ENCODE data around the gene KIFAP3.
"Not testable (repeated sequence)": the region's sequence is repeated elsewhere in the genome, so short reads cannot be mapped to it uniquely, and the experiment has no call there.

Gene KIFAP3

DNA sequence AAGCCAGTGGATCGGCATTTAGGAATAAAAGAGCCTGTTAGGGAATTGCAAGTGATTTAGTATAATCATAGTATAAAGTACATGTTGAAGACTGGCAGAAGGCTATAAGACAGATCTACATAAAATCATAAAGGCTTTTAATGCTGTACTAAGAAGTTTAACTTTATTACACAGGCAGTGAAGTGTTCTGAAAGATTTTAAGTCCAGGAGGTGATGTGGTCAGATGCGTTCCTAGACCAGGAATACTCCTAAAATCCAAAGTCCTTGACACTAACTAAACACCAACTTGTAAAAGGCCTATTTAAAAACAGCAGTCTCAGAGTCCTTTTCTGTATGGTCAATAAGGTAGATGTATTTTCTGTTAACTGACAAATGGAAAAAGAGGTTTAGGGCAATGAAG, 57.0 kb downstream of the KIFAP3 start:
- H3K9ac ChIP-seq = no peak overlapping the region
- no peaks in the 10 kb centered on the region for H3K4me1 ChIP-seq (ENCODE audit: low read depth, poor library complexity, severe bottlenecking)
- TF ChIP-seq CTCF (conservative IDR thresholded peaks at IDR 0.05; ENCODE audit: low read depth, low read length) = no peak
- H3K4me2 ChIP-seq = no peak overlapping the region
- H2AFZ ChIP-seq (ENCODE audit: low read depth) = no peak overlapping the region
- H3K27me3 ChIP-seq (ENCODE audit: insufficient read depth, low read depth) = no peaks in the 10 kb centered on the region
- H3K27ac ChIP-seq = no peak overlapping the region
- H4K20me1 ChIP-seq (ENCODE audit: insufficient read depth) = no peaks in the 10 kb centered on the region
- no peak overlapping the region for H3K4me3 ChIP-seq (IDR thresholded peaks at IDR 0.05; ENCODE audit: insufficient read depth, low read depth, low read length)
- H3K36me3 ChIP-seq (ENCODE audit: insufficient read depth) = no peaks in the 10 kb centered on the region
- H3K79me2 ChIP-seq (ENCODE audit: insufficient read depth, low read depth) = no peaks in the 10 kb centered on the region

GRCh38 chr1:170012920-170013319, 61.6 kb downstream of the KIFAP3 start:
- H3K36me3 ChIP-seq (ENCODE audit: insufficient read depth) = no peaks in the 10 kb centered on the region
- no peaks in the 10 kb centered on the region for H3K79me2 ChIP-seq (ENCODE audit: insufficient read depth, low read depth)
- H3K4me1 ChIP-seq (ENCODE audit: low read depth, poor library complexity, severe bottlenecking) = no peaks in the 10 kb centered on the region

DNA sequence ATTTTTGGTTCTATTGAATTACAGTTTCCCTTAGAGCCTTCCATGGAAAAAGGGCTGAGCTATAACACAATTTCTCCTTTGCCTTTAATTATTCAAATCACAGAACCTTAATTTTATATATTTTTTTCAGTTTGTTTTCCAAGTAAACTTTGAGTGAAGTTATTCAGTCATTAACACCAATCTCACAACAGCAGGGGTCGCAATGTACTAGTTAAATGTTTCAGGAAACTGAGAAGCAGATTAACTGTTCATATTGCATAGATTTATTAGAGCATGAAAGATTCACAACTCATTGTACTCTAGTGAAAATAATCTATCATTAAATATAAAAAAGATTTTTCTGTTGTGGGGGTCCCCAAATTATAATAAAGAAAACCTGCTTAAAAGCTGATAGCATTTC, 64.1 kb downstream of the KIFAP3 start:
- Histone ChIP-seq H3K4me2 (no peak overlapping the region), H3K79me2 (ENCODE audit: insufficient read depth, low read depth) (no peaks in the 10 kb centered on the region), H2AFZ (ENCODE audit: low read depth) (no peak overlapping the region), H3K27ac (no peak overlapping the region), H3K4me1 (ENCODE audit: low read depth, poor library complexity, severe bottlenecking) (no peaks in the 10 kb centered on the region), H3K27me3 (ENCODE audit: insufficient read depth, low read depth) (no peaks in the 10 kb centered on the region), H4K20me1 (ENCODE audit: insufficient read depth) (no peaks in the 10 kb centered on the region), H3K36me3 (ENCODE audit: insufficient read depth) (no peaks in the 10 kb centered on the region), H3K9ac (no peak overlapping the region), H3K4me3 (IDR thresholded peaks at IDR 0.05; ENCODE audit: insufficient read depth, low read depth, low read length) (no peak overlapping the region)
- peak; percentile 38; the same call in 1 of the 2 replicates for TF ChIP-seq CTCF (conservative IDR thresholded peaks at IDR 0.05; ENCODE audit: low read depth, low read length)

More at GRCh38 chr1:170012920-170013319, 61.6 kb downstream of the KIFAP3 start:
- no peak for TF ChIP-seq CTCF (conservative IDR thresholded peaks at IDR 0.05; ENCODE audit: low read depth, low read length)
- Histone ChIP-seq H3K4me2 (no peak overlapping the region), H3K27ac (no peak overlapping the region), H2AFZ (ENCODE audit: low read depth) (no peak overlapping the region), H4K20me1 (ENCODE audit: insufficient read depth) (no peaks in the 10 kb centered on the region), H3K27me3 (ENCODE audit: insufficient read depth, low read depth) (no peaks in the 10 kb centered on the region), H3K4me3 (IDR thresholded peaks at IDR 0.05; ENCODE audit: insufficient read depth, low read depth, low read length) (no peak overlapping the region), H3K9ac (no peak overlapping the region)

DNA sequence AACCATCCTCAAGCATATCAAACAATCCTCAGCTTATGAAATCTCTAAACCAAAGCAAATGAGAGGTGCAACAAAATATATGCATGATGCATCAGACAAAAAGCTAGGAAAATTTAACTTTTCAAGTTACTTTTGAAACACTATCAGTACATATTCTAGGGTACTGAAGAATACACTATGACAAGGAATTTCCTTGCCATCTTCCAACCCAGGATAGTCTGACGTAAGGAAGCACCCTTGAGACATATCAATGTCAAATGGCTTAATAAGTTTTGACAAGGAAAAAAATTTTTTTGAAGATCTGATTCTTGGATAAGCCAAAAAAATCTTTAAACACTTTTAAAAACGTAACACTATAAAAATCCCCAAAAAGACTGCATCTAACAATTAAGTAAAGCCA, 64.9 kb downstream of the KIFAP3 start:
- H3K4me1 ChIP-seq (ENCODE audit: low read depth, poor library complexity, severe bottlenecking) = no peaks in the 10 kb centered on the region
- H3K4me3 ChIP-seq (IDR thresholded peaks at IDR 0.05; ENCODE audit: insufficient read depth, low read depth, low read length) = no peak overlapping the region
- H3K9ac ChIP-seq = no peak overlapping the region
- H4K20me1 ChIP-seq (ENCODE audit: insufficient read depth) = no peaks in the 10 kb centered on the region
- no peaks in the 10 kb centered on the region for H3K27me3 ChIP-seq (ENCODE audit: insufficient read depth, low read depth)
- TF ChIP-seq CTCF (conservative IDR thresholded peaks at IDR 0.05; ENCODE audit: low read depth, low read length) = no peak
- H3K79me2 ChIP-seq (ENCODE audit: insufficient read depth, low read depth) = no peaks in the 10 kb centered on the region
- H2AFZ ChIP-seq (ENCODE audit: low read depth) = no peak overlapping the region
- no peak overlapping the region for H3K27ac ChIP-seq
- no peak overlapping the region for H3K4me2 ChIP-seq
- no peaks in the 10 kb centered on the region for H3K36me3 ChIP-seq (ENCODE audit: insufficient read depth)

DNA sequence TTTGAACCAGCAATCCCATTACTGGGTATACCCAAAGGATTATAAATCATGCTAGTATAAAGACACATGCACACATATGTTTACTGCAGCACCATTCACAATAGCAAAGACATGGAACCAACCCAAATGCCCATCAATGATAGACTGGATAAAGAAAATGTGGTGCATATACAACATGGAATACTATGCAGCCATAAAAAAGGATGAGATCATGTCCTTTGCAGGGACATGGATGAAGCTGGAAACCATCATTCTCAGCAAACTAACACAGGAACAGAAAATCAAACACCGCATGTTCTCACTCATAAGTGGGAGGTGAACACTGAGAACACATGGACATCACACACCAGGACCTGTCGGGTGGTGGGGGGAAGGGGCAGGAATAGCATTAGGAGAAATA, 65.8 kb downstream of the KIFAP3 start:
- H3K9ac ChIP-seq; H3K4me3 ChIP-seq (IDR thresholded peaks at IDR 0.05; ENCODE audit: insufficient read depth, low read depth, low read length); H3K27ac ChIP-seq; H3K4me2 ChIP-seq; H3K27me3 ChIP-seq (ENCODE audit: insufficient read depth, low read depth); H3K4me1 ChIP-seq (ENCODE audit: low read depth, poor library complexity, severe bottlenecking); H4K20me1 ChIP-seq (ENCODE audit: insufficient read depth); H2AFZ ChIP-seq (ENCODE audit: low read depth); H3K79me2 ChIP-seq (ENCODE audit: insufficient read depth, low read depth); H3K36me3 ChIP-seq (ENCODE audit: insufficient read depth): not testable (repeated sequence)

DNA sequence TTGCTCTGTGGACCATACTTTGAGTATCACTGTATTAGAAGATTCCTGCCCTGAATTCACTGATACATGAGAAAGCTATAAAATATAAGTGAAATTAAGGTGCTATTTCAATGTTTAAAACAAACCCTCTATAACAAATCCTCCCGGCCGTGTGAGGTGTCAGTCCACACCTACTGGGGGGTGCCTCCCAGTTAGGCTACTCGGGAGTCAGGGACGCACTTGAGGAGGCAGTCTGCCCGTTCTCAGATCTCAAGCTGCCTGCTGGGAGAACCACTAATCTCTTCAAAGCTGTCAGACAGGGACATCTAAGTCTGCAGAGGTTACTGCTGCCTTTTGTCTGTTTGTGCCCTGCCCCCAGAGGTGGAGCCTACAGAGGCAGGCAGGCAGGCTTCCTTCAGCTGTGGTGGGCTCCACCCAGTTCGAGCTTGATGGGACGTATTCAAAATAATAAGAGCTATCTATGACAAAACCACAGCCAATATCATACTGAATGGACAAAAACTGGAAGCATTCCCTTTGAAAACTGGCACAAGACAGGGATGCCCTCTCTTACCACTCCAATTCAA, 71.1 kb downstream of the KIFAP3 start:
- not testable (repeated sequence) for H3K27me3 ChIP-seq (ENCODE audit: insufficient read depth, low read depth); H3K27ac ChIP-seq

More for the DNA sequence above, 71.1 kb downstream of the KIFAP3 start:
- not testable (repeated sequence) for H2AFZ ChIP-seq (ENCODE audit: low read depth); H3K36me3 ChIP-seq (ENCODE audit: insufficient read depth); H3K4me2 ChIP-seq; H3K4me1 ChIP-seq (ENCODE audit: low read depth, poor library complexity, severe bottlenecking); H3K9ac ChIP-seq; H3K4me3 ChIP-seq (IDR thresholded peaks at IDR 0.05; ENCODE audit: insufficient read depth, low read depth, low read length); H4K20me1 ChIP-seq (ENCODE audit: insufficient read depth); H3K79me2 ChIP-seq (ENCODE audit: insufficient read depth, low read depth)
